Testis (tissue), 2 donors: Measurements from ENCODE around the gene CACNA1C.

Experiments
- CTCF ChIP-seq, 3 experiments: fragments of 450-650 bp in 2 of 3; fragments of 200-600 bp in 1 of 3; sonication (generic) in 1 of 3; IDR thresholded peaks; one replicate each; pipeline ENCODE4 v1.5.1; 2016 to 2019; ENCODE audit warnings: antibody characterized with exemption in 3 of 3, mild to moderate bottlenecking in 2 of 3, moderate library complexity in 1 of 3
- POLR2A ChIP-seq: fragments of 450-650 bp; IDR thresholded peaks from one replicate; pipeline ENCODE4 v1.6.1; 2017; ENCODE audit warnings: antibody characterized with exemption, mild to moderate bottlenecking, moderate library complexity

GRCh38 chr12:2274733-2275132 is 221.9 kb downstream of the CACNA1C start:
- TF ChIP-seq CTCF (IDR thresholded peaks at IDR 0.05) (no peak), POLR2A (no peak)
